Stimulated activated CD4-positive, alpha-beta T cell treated with anti-CD3 and anti-CD28 coated beads, Interleukin-2, amount 100 ng/mL, for 24 hours (primary cell): ENCODE measurements around the gene CLDN24.

ENCODE experiments used
- DNase-seq, 2 donors: peaks; one replicate each; pipeline ENCODE4 v3.0.0-alpha.2; 2020

CLDN24 gene

DNA sequence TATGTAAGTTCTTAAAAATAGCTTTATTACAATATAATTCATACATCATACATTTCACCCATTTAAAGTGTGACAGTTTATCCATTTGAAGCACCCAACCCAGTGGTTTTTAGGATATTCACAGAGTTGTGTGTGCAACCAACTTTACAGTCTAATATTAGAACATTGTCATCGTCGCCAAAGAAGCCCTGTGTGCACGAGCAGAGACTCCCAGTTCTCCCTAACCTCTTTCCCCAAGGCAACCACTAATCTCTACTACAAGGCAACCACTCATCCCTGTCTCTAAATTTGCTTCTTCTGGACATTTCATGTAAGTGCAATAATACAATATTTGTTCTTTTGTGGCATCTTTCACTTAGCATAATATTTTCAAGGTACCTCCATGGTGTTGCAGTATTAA is 49.8 kb downstream of the CLDN24 start:
- DNase-seq: no peak
